Endodermal cell (in vitro differentiated cells): ENCODE measurements around the gene TDRD12. TPM values are rescaled to one million over a fixed set of nuclear protein-coding genes. Genes with fewer than 3 reads are reported as not detected.
A peak's percentile ranks its signal among the peaks of the same experiment; 100 is the strongest.
"Not testable (repeated sequence)": the region's sequence is repeated elsewhere in the genome, so short reads cannot be mapped to it uniquely, and the experiment has no call there.

ENCODE experiments used
- DNase-seq: peaks from one replicate; pipeline ENCODE4 v3.0.0-alpha.2; 2017
- H3K27ac ChIP-seq: 2 replicates; pipeline ENCODE4 v1.5.1; 2013; ENCODE audit warnings: mild to moderate bottlenecking, low read depth, low read length, moderate library complexity
- H3K27me3 ChIP-seq: 2 replicates; pipeline ENCODE4 v1.6.1; 2013; ENCODE audit warnings: mild to moderate bottlenecking, low read length, moderate library complexity; ENCODE audit not compliant: insufficient read depth, control insufficient read depth, poor library complexity, severe bottlenecking
- H3K36me3 ChIP-seq: 2 replicates; pipeline ENCODE4 v1.7.0; 2013; ENCODE audit warnings: mild to moderate bottlenecking, low read length, moderate library complexity; ENCODE audit not compliant: control insufficient read depth, insufficient read depth
- H3K4me1 ChIP-seq: one replicate; pipeline ENCODE4 v1.7.0; 2013; ENCODE audit warnings: low read length; ENCODE audit not compliant: control insufficient read depth, insufficient read depth
- H3K4me3 ChIP-seq: 2 replicates; pipeline ENCODE4 v1.5.1; 2013; ENCODE audit warnings: mild to moderate bottlenecking, low read length, moderate library complexity
- H3K9ac ChIP-seq: 2 replicates; pipeline ENCODE4 v1.6.1; 2013; ENCODE audit warnings: mild to moderate bottlenecking, low read length, moderate library complexity; ENCODE audit not compliant: poor library complexity, severe bottlenecking; ENCODE audit errors: extremely low read depth
- H3K9me3 ChIP-seq: 2 replicates; pipeline ENCODE4 v1.6.1; 2013; ENCODE audit warnings: mild to moderate bottlenecking, low read length, moderate library complexity; ENCODE audit not compliant: control insufficient read depth
- H3K27ac Mint-ChIP-seq: 2 replicates; pipeline ENCODE4 v1.8.0; 2020; ENCODE audit warnings: mixed read lengths
- H3K27me3 Mint-ChIP-seq: 2 replicates; pipeline ENCODE4 v1.8.0; 2021; ENCODE audit warnings: mild to moderate bottlenecking, mixed read lengths; ENCODE audit not compliant: insufficient read depth
- H3K36me3 Mint-ChIP-seq: 2 replicates; pipeline ENCODE4 v1.8.0; 2020; ENCODE audit warnings: low read depth, mixed read lengths
- H3K4me1 Mint-ChIP-seq: 2 replicates; pipeline ENCODE4 v1.8.0; 2020; ENCODE audit warnings: mixed read lengths
- H3K4me3 Mint-ChIP-seq: 2 replicates; pipeline ENCODE4 v1.8.0; 2020; ENCODE audit warnings: mild to moderate bottlenecking, moderate library complexity, mixed read lengths
- H3K9me3 Mint-ChIP-seq: 2 replicates; pipeline ENCODE4 v1.8.0; 2020; ENCODE audit warnings: mild to moderate bottlenecking, mixed read lengths
- WGBS, 2 experiments: methylation state at CpG; one replicate each; pipeline versions ENCODE4 v1.1.5 to v1.1.7; 2013; ENCODE audit warnings: missing lambda C conversion rate in 2 of 2, mixed read lengths in 1 of 2; ENCODE audit not compliant: insufficient coverage in 1 of 2, insufficient read length in 1 of 2; 5-methylcytosine and 5-hydroxymethylcytosine counted together
- total RNA-seq, 2 donors: library from RNA; stranded (reverse); fragmentation: NEBNext Ultra II Directional in 1 of 2; extraction: Animal tissue kit (Norgen Biotek cat#: 25700) in 1 of 2; gene quantifications; 2 replicates in 1 of 2; 3 replicates in 1 of 2; pipeline ENCODE4 v1.2.1, GENCODE V29; 2021

TDRD12 gene
- total RNA-seq, 2 donors from 2014 or later: 0.20 to 0.84 TPM

GRCh38 chr19:32694316-32694715 is 25.3 kb upstream of the TDRD12 start:
- H3K36me3 ChIP-seq, H3K27ac Mint-ChIP-seq, H3K27me3 ChIP-seq, H3K27ac ChIP-seq, H3K4me3 ChIP-seq, H3K9ac ChIP-seq, DNase-seq, H3K4me1 ChIP-seq: not testable (repeated sequence)
- H3K4me3 Mint-ChIP-seq: peak overlapping the region; percentile 35
- H3K36me3 Mint-ChIP-seq: peaks cover 34% of the 10 kb centered on the region
- peaks cover 20% of the 10 kb centered on the region for H3K9me3 Mint-ChIP-seq
- 88 to 94% methylated on average over 2 of the region's 2 CpGs for WGBS, 2 experiments
- peaks cover 14% of the 10 kb centered on the region for H3K9me3 ChIP-seq
- peaks cover 18% of the 10 kb centered on the region for H3K27me3 Mint-ChIP-seq
- H3K4me1 Mint-ChIP-seq: peaks cover 37% of the 10 kb centered on the region

- H3K27ac Mint-ChIP-seq, H3K27ac ChIP-seq, H3K9ac ChIP-seq, H3K4me1 ChIP-seq, H3K4me3 ChIP-seq, H3K36me3 ChIP-seq, H3K27me3 ChIP-seq, DNase-seq: not testable (repeated sequence)
- peak overlapping the region; percentile 35 for H3K4me3 Mint-ChIP-seq
- peaks cover 16% of the 10 kb centered on the region for H3K9me3 ChIP-seq
- H3K27me3 Mint-ChIP-seq: peaks cover 21% of the 10 kb centered on the region
- peaks cover 39% of the 10 kb centered on the region for H3K36me3 Mint-ChIP-seq
- 91 to 100% methylated on average over 1 to 2 of the region's 2 CpGs for WGBS, 2 experiments
- peaks cover 23% of the 10 kb centered on the region for H3K9me3 Mint-ChIP-seq
- H3K4me1 Mint-ChIP-seq: peaks cover 37% of the 10 kb centered on the region
Measured at GRCh38 chr19:32694851-32695250, 24.7 kb upstream of the TDRD12 start.

GRCh38 chr19:32695506-32695905 is 24.1 kb upstream of the TDRD12 start:
- not testable (repeated sequence) for DNase-seq, H3K27ac Mint-ChIP-seq, H3K36me3 ChIP-seq, H3K9ac ChIP-seq, H3K4me3 ChIP-seq, H3K27me3 ChIP-seq, H3K4me3 Mint-ChIP-seq, H3K4me1 ChIP-seq, H3K27ac ChIP-seq
- Mint-ChIP-seq H3K27me3 (peaks cover 22% of the 10 kb centered on the region), H3K9me3 (peaks cover 30% of the 10 kb centered on the region), H3K36me3 (peaks cover 46% of the 10 kb centered on the region), H3K4me1 (peaks cover 37% of the 10 kb centered on the region)
- 94 to 95% methylated on average over 4 to 6 of the region's 6 CpGs for WGBS, 2 experiments
- peaks cover 22% of the 10 kb centered on the region for H3K9me3 ChIP-seq

- Mint-ChIP-seq H3K36me3 (peaks cover 47% of the 10 kb centered on the region), H3K4me1 (peaks cover 42% of the 10 kb centered on the region), H3K27me3 (peaks cover 24% of the 10 kb centered on the region), H3K9me3 (peaks cover 31% of the 10 kb centered on the region)
- H3K27ac Mint-ChIP-seq, H3K27ac ChIP-seq, DNase-seq, H3K4me3 Mint-ChIP-seq, H3K9ac ChIP-seq, H3K4me3 ChIP-seq, H3K27me3 ChIP-seq, H3K36me3 ChIP-seq, H3K4me1 ChIP-seq: not testable (repeated sequence)
- H3K9me3 ChIP-seq: peaks cover 26% of the 10 kb centered on the region
- 80 to 95% methylated on average over 1 to 3 of the region's 3 CpGs for WGBS, 2 experiments
Measured at GRCh38 chr19:32696771-32697170, 22.8 kb upstream of the TDRD12 start.

- Mint-ChIP-seq H3K27me3 (peaks cover 22% of the 10 kb centered on the region), H3K36me3 (peaks cover 52% of the 10 kb centered on the region), H3K9me3 (peaks cover 45% of the 10 kb centered on the region), H3K4me1 (peaks cover 35% of the 10 kb centered on the region)
- not testable (repeated sequence) for H3K27me3 ChIP-seq, DNase-seq, H3K4me1 ChIP-seq, H3K4me3 Mint-ChIP-seq, H3K9ac ChIP-seq, H3K36me3 ChIP-seq, H3K27ac Mint-ChIP-seq, H3K27ac ChIP-seq
- peak overlapping the region; percentile 32 for H3K4me3 ChIP-seq
- 91 to 97% methylated on average over 6 to 7 of the region's 7 CpGs for WGBS, 2 experiments
- H3K9me3 ChIP-seq: peaks cover 37% of the 10 kb centered on the region
Measured at GRCh38 chr19:32700129-32700528, 19.4 kb upstream of the TDRD12 start.
